ENCODE results near the gene ARL17A.
"Not testable (repeated sequence)": the region's sequence is repeated elsewhere in the genome, so short reads cannot be mapped to it uniquely, and the experiment has no call there.

ARL17A gene

DNA sequence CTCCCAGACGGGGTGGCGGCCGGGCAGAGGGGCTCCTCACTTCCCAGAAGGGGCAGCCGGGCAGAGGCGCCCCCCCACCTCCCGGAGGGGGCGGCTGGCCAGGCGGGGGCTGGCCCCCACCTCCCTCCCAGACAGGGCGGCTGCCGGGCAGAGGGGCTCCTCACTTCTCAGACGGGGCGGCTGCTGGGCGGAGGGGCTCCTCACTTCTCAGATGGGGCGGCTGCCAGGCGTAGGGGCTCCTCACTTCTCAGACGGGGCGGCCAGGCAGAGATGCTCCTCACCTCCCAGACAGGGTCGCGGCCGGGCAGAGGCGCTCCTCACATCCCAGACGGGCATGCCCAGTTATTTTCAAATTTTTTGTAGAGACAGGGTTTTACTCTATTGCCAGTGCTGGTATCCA lies 44.8 kb downstream of the ARL17A start:
- DNase-seq: not testable (repeated sequence)

DNA sequence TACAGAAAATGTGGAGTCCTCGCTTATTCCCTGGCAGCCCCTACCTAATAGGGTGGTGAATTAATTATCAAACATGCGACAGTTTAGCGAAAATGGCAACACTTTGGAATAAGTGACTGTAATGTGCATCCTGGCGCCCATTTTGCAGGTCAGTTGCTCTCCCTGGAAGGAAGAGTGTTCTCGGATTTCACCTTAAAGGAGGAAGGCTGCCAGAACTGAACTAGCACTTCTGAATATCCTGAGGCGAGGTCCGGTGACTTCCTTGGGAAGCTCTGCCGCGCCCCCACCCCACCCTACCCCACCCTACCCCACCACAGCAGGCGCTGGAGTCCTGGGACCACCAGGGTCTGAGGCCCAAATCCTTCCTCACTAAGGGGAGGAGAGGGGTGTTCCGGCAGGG lies 67.3 kb downstream of the ARL17A start, which contains the start of gene LRRC37A2:
Gene LRRC37A2 (plus strand): TSS at position 301 of the 400 bp plus-strand sequence. CDS start 245 bp downstream, outside the sequence.
- DNase-seq: not testable (repeated sequence)

DNA sequence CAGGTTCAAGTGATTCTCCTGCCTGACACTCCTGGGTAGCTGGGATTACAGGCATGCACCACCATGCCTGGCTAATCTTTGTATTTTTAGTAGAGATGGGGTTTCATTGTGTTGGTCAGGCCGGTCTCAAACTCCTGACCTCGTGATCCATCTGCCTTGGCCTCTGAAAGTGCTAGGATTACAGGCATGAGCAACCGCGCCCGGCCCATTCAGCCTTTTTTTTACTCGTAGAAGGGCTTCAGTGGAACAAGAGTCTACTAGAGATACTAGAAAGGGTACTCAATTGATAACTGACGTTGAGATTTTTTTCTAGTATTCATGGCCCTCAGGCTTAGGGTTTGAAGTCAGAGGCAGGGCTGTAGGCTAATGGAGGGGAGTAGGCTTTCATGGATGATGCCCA lies 73.6 kb downstream of the ARL17A start:
- DNase-seq: not testable (repeated sequence)

DNA sequence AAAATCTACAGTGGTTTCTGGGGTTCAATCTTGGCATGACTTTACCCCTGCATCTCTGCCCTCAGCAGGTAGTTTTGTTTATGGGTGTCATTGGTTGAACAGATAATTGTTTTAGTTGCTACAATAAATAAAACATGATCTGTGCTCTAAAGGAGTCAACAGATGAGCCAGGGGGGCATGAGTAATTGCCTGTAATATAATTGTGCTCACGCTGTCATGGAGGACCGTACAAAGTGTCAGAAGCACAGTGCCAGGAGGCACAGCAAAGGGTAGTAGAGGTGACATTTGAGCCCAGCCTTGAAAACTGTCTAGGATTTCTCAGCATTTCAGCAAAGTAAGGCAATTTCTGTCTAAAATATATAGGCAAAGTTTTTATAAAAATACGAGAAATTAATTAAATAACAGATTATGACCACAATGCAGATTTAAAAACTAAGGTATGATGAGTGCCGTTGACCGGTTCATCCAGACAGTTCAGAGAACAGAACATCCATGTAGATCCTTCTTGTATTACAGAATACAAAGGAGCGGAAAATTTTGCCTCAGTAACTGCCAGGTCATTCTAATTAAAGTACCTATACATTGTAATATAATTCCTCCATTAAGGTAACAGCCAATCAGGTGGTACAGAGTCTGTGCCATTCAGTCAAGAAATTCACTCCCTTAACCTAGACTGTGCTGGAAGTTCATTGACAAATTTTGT lies 79.9 kb downstream of the ARL17A start:
- not testable (repeated sequence) for DNase-seq

DNA sequence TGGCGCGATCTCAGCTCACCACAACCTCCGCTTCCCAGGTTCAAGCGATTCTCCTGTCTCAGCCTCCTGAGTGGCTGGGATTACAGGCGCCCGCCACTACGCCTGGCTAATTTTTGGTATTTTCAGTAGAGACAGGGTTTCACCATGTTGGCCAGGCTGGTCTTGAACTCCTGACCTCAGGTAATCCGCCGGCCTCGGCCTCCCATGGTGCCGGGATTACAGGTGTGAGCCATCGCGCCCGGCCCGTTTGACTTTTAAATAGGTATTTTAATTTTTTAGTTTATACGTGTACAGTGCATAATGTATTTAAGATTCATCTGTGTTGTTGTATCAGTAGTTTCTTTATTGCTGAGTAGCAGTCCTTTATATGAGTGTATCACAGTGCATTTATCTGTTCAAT lies 87.5 kb downstream of the ARL17A start:
- not testable (repeated sequence) for DNase-seq

DNA sequence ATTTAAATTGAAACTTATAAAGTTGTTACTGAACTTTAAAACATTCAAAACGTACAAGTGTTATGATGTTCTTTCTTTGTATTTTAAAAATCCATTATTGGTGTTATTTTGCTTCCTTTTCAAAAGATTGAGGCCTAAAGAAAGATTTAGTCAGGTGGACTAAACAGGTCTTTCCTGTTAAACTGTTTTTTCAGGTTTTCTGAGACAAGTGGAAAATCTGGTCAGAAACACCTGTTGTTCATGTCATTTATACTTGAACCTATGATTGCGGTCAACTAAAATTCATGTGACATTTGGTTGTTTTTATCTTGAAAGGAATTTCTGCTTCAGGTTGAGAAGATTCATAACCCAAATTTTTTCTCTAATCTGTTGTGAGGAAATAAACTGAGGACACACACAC lies 98.2 kb downstream of the ARL17A start:
- DNase-seq: not testable (repeated sequence)

DNA sequence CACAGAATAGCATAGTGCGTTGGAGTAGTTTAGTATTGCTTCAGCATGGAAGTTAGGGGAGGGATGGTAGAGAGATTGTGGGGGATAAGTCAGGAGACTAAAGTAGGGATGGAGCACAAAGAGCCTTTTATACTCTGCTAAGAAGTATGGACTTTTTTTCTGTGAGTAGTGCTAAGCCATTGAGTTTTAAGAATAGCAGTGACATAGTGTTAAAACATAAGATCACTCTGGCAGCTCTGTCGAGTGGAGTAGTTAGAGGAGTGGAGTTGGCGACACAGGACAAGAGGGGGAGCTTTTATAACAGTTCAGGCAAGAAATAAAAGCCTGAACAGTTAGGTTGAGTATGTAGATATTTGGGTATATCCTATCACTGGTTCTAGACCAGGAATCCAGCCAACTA lies 100.7 kb downstream of the ARL17A start:
- not testable (repeated sequence) for DNase-seq

DNA sequence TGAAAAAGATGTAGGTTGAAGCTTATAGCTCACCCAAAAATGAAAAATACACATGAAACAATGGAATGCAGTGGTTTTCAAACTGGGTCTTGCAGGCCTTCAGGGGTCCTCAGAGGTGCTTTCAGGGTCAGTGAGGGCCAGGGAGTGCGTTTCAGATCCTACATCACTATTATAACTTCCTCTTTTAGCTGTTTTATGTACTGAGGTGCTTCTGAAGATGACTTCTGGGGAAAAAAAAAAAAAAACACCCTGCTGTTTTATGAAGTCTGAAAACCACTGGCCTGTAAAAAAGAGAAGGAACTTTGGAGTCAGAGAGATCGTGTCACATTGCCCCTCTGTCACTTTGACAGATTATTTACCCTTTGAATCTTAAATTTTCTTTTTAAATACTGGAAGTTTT lies 103.9 kb downstream of the ARL17A start:
- DNase-seq: not testable (repeated sequence)

DNA sequence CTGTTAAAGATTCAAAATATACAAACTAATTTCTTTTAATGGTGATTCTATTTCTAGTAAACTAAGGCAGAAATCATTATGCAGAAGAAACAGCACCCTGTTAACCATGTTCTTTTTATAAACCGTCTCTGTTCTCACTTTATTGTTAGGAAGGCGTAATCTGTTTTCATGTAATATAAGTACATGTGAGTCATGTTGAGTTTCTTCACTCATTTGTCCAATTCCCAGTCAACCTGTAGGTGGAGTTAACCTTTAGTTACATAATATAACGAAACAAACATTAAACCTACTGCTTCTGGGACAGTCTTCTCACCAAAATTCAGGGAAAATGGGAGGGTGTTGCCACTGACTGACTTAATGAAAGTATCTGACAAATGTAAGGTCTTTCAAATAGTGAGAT lies 105.0 kb downstream of the ARL17A start:
- DNase-seq: not testable (repeated sequence)

DNA sequence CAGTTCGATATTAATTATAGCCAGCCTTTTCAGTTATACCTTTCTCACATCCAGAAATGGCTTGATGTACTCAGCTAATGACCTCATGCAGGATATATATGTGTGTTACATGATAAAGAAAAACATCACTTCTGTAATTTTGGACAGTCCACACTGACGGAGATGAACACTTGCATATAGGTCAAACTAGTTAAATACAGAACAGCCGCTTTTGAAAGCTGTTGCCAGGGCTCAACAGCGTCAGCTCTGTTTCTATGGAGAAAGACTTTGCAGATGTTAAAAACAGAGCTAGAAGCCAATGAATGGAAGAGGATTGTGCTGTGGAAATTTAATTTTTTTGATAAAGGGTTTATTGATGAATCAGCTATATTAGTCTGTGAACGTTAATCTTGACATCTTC lies 111.9 kb downstream of the ARL17A start:
- DNase-seq: not testable (repeated sequence)

All from activated CD4-positive, alpha-beta T cell treated with anti-CD3 and anti-CD28 coated beads, Interleukin-10, Interleukin-2, amounts not matched to agents 100 ng/mL and 50 ng/mL, durations not matched to agents 16 hours and 8 hours (primary cell).